ENCODE data around the gene PRXL2A.
A peak's percentile ranks its signal among the peaks of the same experiment; 100 is the strongest.
"Not testable (repeated sequence)": the region's sequence is repeated elsewhere in the genome, so short reads cannot be mapped to it uniquely, and the experiment has no call there.

PRXL2A gene

GRCh38 chr10:80408242-80409101 lies at the start of gene PRXL2A:
TSS of gene PRXL2A (plus strand) at chr10:80408551. CDS start at chr10:80420468, 11,917 bp downstream.
- peak; percentile 96 for DNase-seq (ENCODE audit: extremely low spot score)
- TF ChIP-seq CTCF (IDR thresholded peaks at IDR 0.05; ENCODE audit: control extremely low read depth, extremely low read depth, low read depth, missing control alignments): peak; percentile 0
- POLR2A ChIA-PET: interaction anchor here (0.6 to 1.0 kb wide), 6 partner anchors 12 to 451 kb away, joined by 3 to 8 read pairs (median 4); no protein-coding TSS in a partner anchor
- CTCF ChIA-PET: interaction anchor here (1.0 to 3.7 kb wide), 13 partner anchors 10 to 110 kb away, joined by 3 to 24 read pairs (median 5); no protein-coding TSS in a partner anchor

DNA sequence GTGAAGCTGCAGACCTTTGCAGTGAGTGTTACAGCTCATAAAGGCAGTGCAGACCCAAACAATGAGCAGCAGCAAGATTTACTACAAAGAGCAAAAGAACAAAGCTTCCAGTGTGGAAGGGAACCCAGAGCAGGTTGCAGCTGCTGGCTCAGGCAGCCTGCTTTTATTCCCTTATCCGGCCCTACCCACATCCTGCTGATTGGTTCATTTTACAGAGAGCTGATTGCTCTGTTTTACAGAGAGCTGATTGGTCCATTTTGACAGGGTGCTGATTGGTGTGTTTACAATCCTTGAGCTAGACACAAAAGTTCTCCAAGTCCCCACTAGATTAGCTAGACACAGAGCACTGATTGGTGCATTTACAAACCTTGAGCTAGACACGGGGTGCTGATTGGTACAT lies 49.4 kb upstream of the PRXL2A start:
- CTCF ChIA-PET: interaction anchor here (0.7 kb wide), 1 partner anchor 8 kb away, joined by 3 read pairs; no protein-coding TSS in a partner anchor
- DNase-seq (ENCODE audit: extremely low spot score); POLR2A ChIA-PET: not testable (repeated sequence)

GRCh38 chr10:80359644-80360043 lies 48.7 kb upstream of the PRXL2A start:
- CTCF ChIA-PET: no interaction called here

GRCh38 chr10:80365510-80365909 lies 42.8 kb upstream of the PRXL2A start:
- TF ChIP-seq CTCF (IDR thresholded peaks at IDR 0.05; ENCODE audit: control extremely low read depth, extremely low read depth, low read depth, missing control alignments): no peak
- no peak for DNase-seq (ENCODE audit: extremely low spot score)
- ChIA-PET POLR2A (no interaction called here), CTCF (no interaction called here)

More at GRCh38 chr10:80359644-80360043, 48.7 kb upstream of the PRXL2A start:
- TF ChIP-seq CTCF (IDR thresholded peaks at IDR 0.05; ENCODE audit: control extremely low read depth, extremely low read depth, low read depth, missing control alignments): no peak
- POLR2A ChIA-PET: no interaction called here
- DNase-seq (ENCODE audit: extremely low spot score): no peak

- ChIA-PET POLR2A (no interaction called here), CTCF (interaction anchor here (0.9 kb wide), 1 partner anchor 16 kb away, joined by 3 read pairs; no protein-coding TSS in a partner anchor)
- TF ChIP-seq CTCF (IDR thresholded peaks at IDR 0.05; ENCODE audit: control extremely low read depth, extremely low read depth, low read depth, missing control alignments): no peak
- no peak for DNase-seq (ENCODE audit: extremely low spot score)
Observed at GRCh38 chr10:80371467-80371866, 36.9 kb upstream of the PRXL2A start.

GRCh38 chr10:80372675-80373074 lies 35.7 kb upstream of the PRXL2A start:
- no peak for TF ChIP-seq CTCF (IDR thresholded peaks at IDR 0.05; ENCODE audit: control extremely low read depth, extremely low read depth, low read depth, missing control alignments)
- DNase-seq (ENCODE audit: extremely low spot score): no peak
- CTCF ChIA-PET: interaction anchor here (1.5 kb wide), 1 partner anchor 133 kb away, joined by 5 read pairs; no protein-coding TSS in a partner anchor
- POLR2A ChIA-PET: no interaction called here

DNA sequence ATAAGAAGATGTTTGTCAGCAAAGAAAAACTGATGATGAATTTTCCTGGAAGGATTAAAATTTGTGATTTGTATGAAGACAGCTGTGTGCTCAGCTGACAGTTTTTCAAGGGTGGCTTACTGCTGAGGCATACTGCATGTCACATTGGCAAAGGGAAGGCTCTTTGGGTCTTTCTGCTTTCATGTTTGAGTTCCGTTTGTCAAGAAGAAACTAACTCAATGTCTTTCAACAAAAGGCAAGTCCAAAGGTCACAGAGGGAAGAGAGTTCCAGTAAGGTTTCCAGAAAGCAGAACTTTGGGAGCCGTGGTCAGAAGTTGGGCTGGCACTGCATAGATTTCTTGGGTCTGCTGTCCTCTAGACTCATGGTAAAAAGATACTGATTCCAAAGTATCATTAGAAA lies 34.8 kb upstream of the PRXL2A start:
- no peak for DNase-seq (ENCODE audit: extremely low spot score)
- ChIA-PET CTCF (interaction anchor here (0.8 to 1.5 kb wide), 3 partner anchors 9 to 132 kb away, joined by 3 to 5 read pairs (median 4); no protein-coding TSS in a partner anchor), POLR2A (no interaction called here)
- no peak for TF ChIP-seq CTCF (IDR thresholded peaks at IDR 0.05; ENCODE audit: control extremely low read depth, extremely low read depth, low read depth, missing control alignments)

Measured in GM10248 (cell line).